ENCODE measurements around the gene ANP32A. TPM values are rescaled to one million over a fixed set of nuclear protein-coding genes. Genes with fewer than 3 reads are reported as not detected.

ANP32A gene
- total and polyA plus RNA-seq, 9 of the 15 experiments (the other 6 are each of a cell fraction or from before 2014, with no cell fraction given) = 13.2 to 656 (median 210) TPM

DNA sequence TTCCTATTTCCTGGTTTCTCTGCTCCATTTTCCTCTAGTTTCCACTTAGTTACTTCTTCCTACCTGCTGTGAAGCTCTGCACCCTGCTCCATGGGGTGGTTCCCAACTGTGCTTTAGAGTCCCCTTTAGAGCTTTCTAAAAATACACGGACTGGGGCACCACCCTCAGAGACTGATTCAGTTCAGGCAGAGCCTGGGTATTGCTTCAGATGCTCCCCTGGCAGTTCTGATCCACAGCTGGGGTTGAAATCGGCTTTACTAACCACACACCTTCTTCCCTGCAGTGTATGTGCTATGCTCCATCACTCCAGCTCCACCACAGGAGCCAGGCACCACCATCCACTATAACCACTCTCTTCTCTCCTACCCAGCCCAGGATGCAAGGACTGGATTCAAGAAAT lies 12.6 kb downstream of the ANP32A start:
- DNase-seq (ENCODE audit: extremely low read depth in 1 of 4, low spot score in 3 of 4) = no peak
- Histone ChIP-seq H4K20me1 (replicated peaks; ENCODE audit: control insufficient read depth, insufficient read depth, low read length) (peaks cover 76% of the 10 kb centered on the region), H3K27me3 (ENCODE audit: control insufficient read depth in 2 of 2, insufficient read depth in 2 of 2, low read length in 2 of 2) (no peaks in the 10 kb centered on the region), H3K9me1 (ENCODE audit: control insufficient read depth, insufficient read depth, low read length) (peaks cover 23% of the 10 kb centered on the region), H3K36me3 (ENCODE audit: control insufficient read depth, insufficient read depth, low read length) (peaks cover 73% of the 10 kb centered on the region; the same call in 2 of the 3 replicates), H3K4me3 (no peak overlapping the region), H3K4me1 (replicated peaks in 1 of 2; ENCODE audit: control insufficient read depth in 2 of 2, insufficient read depth in 2 of 2, low read length in 2 of 2) (peaks cover 10 to 12% of the 10 kb centered on the region in 2 experiments; a peak in 4 of 5 replicates), H2AFZ (ENCODE audit: low read depth, low read length) (no peak overlapping the region), H3K4me2 (ENCODE audit: insufficient read depth, low read length) (no peak overlapping the region), H3K9me3 (replicated peaks; ENCODE audit: control insufficient read depth, insufficient read depth, low read depth, low read length) (no peaks in the 10 kb centered on the region), H3K9ac (ENCODE audit: insufficient read depth in 1 of 2, low read depth in 2 of 2, low read length in 2 of 2) (no peak overlapping the region), H3K27ac (ENCODE audit: extremely low read depth, low read depth, low read length) (no peak overlapping the region; the same call in 2 of the 3 replicates), H3K79me2 (ENCODE audit: control insufficient read depth, insufficient read depth, low read length) (peaks cover 97% of the 10 kb centered on the region)
- CTCF ChIA-PET (ENCODE audit: low intra/inter-chr PET ratio) = interaction anchor here (0.6 kb wide), 1 partner anchor 131 kb away, joined by 4 read pairs; no protein-coding TSS in a partner anchor
- 31% methylated on average over 2 of the region's 2 CpGs for WGBS (ENCODE audit: insufficient coverage, low coverage, missing lambda C conversion rate)
- POLR2A ChIA-PET = interaction anchor here (0.6 to 2.5 kb wide), 5 partner anchors 9 to 28 kb away, joined by 3 to 13 read pairs (median 5); no protein-coding TSS in a partner anchor
- FAIRE-seq = no peak
- ATAC-seq = no peak
- intact Hi-C loops (cut with micrococcal nuclease) = no loop called here
- TF ChIP-seq GATAD2B (IDR thresholded peaks at IDR 0.05; ENCODE audit: borderline replicate concordance) = no peak
- TF ChIP-seq, protein P1, sequence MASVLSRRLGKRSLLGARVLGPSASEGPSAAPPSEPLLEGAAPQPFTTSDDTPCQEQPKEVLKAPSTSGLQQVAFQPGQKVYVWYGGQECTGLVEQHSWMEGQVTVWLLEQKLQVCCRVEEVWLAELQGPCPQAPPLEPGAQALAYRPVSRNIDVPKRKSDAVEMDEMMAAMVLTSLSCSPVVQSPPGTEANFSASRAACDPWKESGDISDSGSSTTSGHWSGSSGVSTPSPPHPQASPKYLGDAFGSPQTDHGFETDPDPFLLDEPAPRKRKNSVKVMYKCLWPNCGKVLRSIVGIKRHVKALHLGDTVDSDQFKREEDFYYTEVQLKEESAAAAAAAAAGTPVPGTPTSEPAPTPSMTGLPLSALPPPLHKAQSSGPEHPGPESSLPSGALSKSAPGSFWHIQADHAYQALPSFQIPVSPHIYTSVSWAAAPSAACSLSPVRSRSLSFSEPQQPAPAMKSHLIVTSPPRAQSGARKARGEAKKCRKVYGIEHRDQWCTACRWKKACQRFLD (CRISPR knock-in tag; IDR thresholded peaks at IDR 0.05) = no peak
- in situ Hi-C loops (cut with MboI) = no loop called here
- no TSS peak for BruUV-seq (replicated peaks)

DNA sequence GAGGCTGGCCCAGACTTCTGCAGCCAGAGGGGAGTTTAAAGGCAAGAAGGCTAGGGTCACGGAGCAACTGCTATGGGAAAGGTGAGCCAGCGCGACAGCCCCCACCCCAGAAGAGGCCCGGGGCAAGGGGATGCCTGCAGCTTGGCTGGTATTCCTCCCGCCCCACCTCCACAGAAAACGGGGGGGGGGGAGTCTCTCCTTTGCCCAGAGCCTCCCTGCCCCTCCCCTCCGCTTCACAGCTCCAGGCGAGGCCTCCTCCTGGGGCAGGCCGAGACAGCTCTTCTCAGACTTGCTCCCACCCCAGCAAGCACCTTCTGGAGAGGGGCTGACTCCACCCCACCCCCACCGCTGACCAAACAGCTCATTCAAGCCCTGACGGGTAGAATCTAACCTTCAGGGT lies 13.4 kb downstream of the ANP32A start:
- in situ Hi-C loops (cut with MboI) = no loop called here
- peaks cover 10% of the 10 kb centered on the region in 2 experiments; a peak in 4 of 5 replicates for H3K4me1 ChIP-seq (replicated peaks in 1 of 2; ENCODE audit: control insufficient read depth in 2 of 2, insufficient read depth in 2 of 2, low read length in 2 of 2)
- DNase-seq (ENCODE audit: extremely low read depth in 1 of 4, low spot score in 3 of 4) (peak in 1 of 4 experiments; percentile 39), ATAC-seq (no peak), FAIRE-seq (no peak)
- intact Hi-C loops (cut with micrococcal nuclease) = no loop called here
- H3K9ac ChIP-seq (ENCODE audit: insufficient read depth in 1 of 2, low read depth in 2 of 2, low read length in 2 of 2) = peak overlapping the region in 1 of 2 experiments; percentile 22; a peak in 1 of 4 replicates
- peaks cover 96% of the 10 kb centered on the region for H3K79me2 ChIP-seq (ENCODE audit: control insufficient read depth, insufficient read depth, low read length)
- no peaks in the 10 kb centered on the region for H3K9me3 ChIP-seq (replicated peaks; ENCODE audit: control insufficient read depth, insufficient read depth, low read depth, low read length)
- peaks cover 71% of the 10 kb centered on the region for H4K20me1 ChIP-seq (replicated peaks; ENCODE audit: control insufficient read depth, insufficient read depth, low read length)
- H3K27me3 ChIP-seq (ENCODE audit: control insufficient read depth in 2 of 2, insufficient read depth in 2 of 2, low read length in 2 of 2) = no peaks in the 10 kb centered on the region
- ChIA-PET CTCF (ENCODE audit: low intra/inter-chr PET ratio) (no interaction called here), POLR2A (interaction anchor here (0.6 to 2.5 kb wide), 4 partner anchors 9 to 1859 kb away, joined by 3 to 13 read pairs (median 6); no protein-coding TSS in a partner anchor)
- no peak overlapping the region for H3K27ac ChIP-seq (ENCODE audit: extremely low read depth, low read depth, low read length)
- H3K4me2 ChIP-seq (ENCODE audit: insufficient read depth, low read length) = no peak overlapping the region
- peaks cover 74% of the 10 kb centered on the region; the same call in 2 of the 3 replicates for H3K36me3 ChIP-seq (ENCODE audit: control insufficient read depth, insufficient read depth, low read length)
- BruUV-seq (replicated peaks) = no TSS peak
- H3K4me3 ChIP-seq = no peak overlapping the region
- peaks cover 23% of the 10 kb centered on the region for H3K9me1 ChIP-seq (ENCODE audit: control insufficient read depth, insufficient read depth, low read length)
- no peak overlapping the region for H2AFZ ChIP-seq (ENCODE audit: low read depth, low read length)
- WGBS (ENCODE audit: insufficient coverage, low coverage, missing lambda C conversion rate) = 92% methylated on average over 6 of the region's 11 CpGs
- TF ChIP-seq POLR2B (IDR thresholded peaks at IDR 0.05; ENCODE audit: low read depth, partially characterized antibody) (no peak), MYNN (IDR thresholded peaks at IDR 0.05) (no peak), MYNN (CRISPR knock-in tag; IDR thresholded peaks at IDR 0.05) (no peak), KAT2B (IDR thresholded peaks at IDR 0.05; ENCODE audit: low read depth, low read length) (no peak), HNRNPH1 (optimal IDR thresholded peaks at IDR 0.05; ENCODE audit: low read depth, low read length) (no peak), MCM7 (IDR thresholded peaks at IDR 0.05) (no peak)
- TF ChIP-seq, protein P2, sequence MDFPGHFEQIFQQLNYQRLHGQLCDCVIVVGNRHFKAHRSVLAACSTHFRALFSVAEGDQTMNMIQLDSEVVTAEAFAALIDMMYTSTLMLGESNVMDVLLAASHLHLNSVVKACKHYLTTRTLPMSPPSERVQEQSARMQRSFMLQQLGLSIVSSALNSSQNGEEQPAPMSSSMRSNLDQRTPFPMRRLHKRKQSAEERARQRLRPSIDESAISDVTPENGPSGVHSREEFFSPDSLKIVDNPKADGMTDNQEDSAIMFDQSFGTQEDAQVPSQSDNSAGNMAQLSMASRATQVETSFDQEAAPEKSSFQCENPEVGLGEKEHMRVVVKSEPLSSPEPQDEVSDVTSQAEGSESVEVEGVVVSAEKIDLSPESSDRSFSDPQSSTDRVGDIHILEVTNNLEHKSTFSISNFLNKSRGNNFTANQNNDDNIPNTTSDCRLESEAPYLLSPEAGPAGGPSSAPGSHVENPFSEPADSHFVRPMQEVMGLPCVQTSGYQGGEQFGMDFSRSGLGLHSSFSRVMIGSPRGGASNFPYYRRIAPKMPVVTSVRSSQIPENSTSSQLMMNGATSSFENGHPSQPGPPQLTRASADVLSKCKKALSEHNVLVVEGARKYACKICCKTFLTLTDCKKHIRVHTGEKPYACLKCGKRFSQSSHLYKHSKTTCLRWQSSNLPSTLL (IDR thresholded peaks at IDR 0.05) = no peak
- TF ChIP-seq, protein P3, sequence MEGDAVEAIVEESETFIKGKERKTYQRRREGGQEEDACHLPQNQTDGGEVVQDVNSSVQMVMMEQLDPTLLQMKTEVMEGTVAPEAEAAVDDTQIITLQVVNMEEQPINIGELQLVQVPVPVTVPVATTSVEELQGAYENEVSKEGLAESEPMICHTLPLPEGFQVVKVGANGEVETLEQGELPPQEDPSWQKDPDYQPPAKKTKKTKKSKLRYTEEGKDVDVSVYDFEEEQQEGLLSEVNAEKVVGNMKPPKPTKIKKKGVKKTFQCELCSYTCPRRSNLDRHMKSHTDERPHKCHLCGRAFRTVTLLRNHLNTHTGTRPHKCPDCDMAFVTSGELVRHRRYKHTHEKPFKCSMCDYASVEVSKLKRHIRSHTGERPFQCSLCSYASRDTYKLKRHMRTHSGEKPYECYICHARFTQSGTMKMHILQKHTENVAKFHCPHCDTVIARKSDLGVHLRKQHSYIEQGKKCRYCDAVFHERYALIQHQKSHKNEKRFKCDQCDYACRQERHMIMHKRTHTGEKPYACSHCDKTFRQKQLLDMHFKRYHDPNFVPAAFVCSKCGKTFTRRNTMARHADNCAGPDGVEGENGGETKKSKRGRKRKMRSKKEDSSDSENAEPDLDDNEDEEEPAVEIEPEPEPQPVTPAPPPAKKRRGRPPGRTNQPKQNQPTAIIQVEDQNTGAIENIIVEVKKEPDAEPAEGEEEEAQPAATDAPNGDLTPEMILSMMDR (IDR thresholded peaks at IDR 0.05 in 2 of 3, conservative IDR thresholded peaks at IDR 0.05 in 1 of 3; ENCODE audit: insufficient read depth in 2 of 3, low read depth in 1 of 3, low read length in 3 of 3) = no peak

Measured in K562 (cell line).